ENCODE data around the gene SPEN.

DNA sequence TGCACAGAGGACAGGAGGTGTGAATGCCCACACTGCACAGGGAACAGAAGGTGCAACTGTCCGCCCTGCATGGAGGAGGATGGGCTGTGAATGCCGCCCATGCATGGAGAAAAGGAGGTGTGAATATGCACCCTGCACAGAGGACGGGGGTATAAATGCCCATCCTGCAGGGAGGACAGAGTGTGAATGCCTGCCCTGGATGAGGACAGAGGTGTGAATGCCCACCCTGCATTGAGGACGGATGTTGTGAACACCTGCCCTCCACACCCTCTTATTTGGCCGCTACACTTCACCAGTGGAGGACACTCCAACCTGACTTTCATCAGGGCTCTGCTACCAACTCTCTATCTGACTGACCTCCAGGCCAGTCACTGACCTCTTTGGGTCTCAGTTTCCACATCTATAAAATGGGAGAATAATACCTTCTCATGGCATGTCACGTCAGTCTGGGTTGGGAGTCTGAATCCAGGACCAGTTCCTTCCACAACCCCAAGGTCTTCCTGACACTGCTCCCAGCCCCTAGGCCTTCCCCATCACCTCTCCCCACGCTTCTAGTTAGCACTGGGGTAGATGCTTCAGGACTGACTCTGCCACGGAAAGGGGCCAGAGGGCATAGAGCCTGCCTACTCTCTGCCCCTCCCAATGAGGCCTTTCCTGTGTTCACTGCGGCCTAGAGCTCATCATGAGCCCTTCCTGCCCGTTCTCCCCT is 100.0 kb downstream of the SPEN start:
- TF ChIP-seq, protein P1, sequence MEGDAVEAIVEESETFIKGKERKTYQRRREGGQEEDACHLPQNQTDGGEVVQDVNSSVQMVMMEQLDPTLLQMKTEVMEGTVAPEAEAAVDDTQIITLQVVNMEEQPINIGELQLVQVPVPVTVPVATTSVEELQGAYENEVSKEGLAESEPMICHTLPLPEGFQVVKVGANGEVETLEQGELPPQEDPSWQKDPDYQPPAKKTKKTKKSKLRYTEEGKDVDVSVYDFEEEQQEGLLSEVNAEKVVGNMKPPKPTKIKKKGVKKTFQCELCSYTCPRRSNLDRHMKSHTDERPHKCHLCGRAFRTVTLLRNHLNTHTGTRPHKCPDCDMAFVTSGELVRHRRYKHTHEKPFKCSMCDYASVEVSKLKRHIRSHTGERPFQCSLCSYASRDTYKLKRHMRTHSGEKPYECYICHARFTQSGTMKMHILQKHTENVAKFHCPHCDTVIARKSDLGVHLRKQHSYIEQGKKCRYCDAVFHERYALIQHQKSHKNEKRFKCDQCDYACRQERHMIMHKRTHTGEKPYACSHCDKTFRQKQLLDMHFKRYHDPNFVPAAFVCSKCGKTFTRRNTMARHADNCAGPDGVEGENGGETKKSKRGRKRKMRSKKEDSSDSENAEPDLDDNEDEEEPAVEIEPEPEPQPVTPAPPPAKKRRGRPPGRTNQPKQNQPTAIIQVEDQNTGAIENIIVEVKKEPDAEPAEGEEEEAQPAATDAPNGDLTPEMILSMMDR (conservative IDR thresholded peaks at IDR 0.05 in 1 of 2, IDR thresholded peaks at IDR 0.05 in 1 of 2; ENCODE audit: extremely low read depth in 1 of 2, insufficient read depth in 1 of 2, low read depth in 1 of 2, low read length in 2 of 2): no peak
- TF ChIP-seq EZH2 (IDR thresholded peaks at IDR 0.05; ENCODE audit: borderline replicate concordance, low read length): no peak
